GM12873 (cell line): ENCODE measurements around the gene MOG.

Experiments used
- CTCF ChIP-seq: IDR thresholded peaks from 2 replicates; pipeline ENCODE4 v1.5.1; 2012; ENCODE audit warnings: low read depth, mild to moderate bottlenecking, moderate library complexity, low read length, control low read depth; ENCODE audit not compliant: insufficient read depth; ENCODE audit errors: missing control alignments

MOG gene

GRCh38 chr6:29705389-29706231 lies 48.7 kb downstream of the MOG start:
- TF ChIP-seq CTCF, result peak; percentile 59

- TF ChIP-seq CTCF, result no peak
Measured at GRCh38 chr6:29708432-29709179, 51.7 kb downstream of the MOG start.

GRCh38 chr6:29709188-29709587 lies 52.3 kb downstream of the MOG start:
- no peak for TF ChIP-seq CTCF

GRCh38 chr6:29710281-29710941 lies 53.5 kb downstream of the MOG start:
- TF ChIP-seq CTCF, result no peak

GRCh38 chr6:29720863-29721262 lies 64.0 kb downstream of the MOG start:
- peak; percentile 26 for TF ChIP-seq CTCF
